Lower leg skin (tissue), 3 donors: ENCODE data around the gene C17orf67.

Experiments used
- CTCF ChIP-seq, 3 donors: fragments of 450-650 bp; IDR thresholded peaks; one replicate each; pipeline ENCODE4 v1.5.1; 2016; ENCODE audit warnings: antibody characterized with exemption in 3 of 3, mild to moderate bottlenecking in 3 of 3, moderate library complexity in 2 of 3
- POLR2A ChIP-seq, 2 donors: fragments of 450-650 bp; IDR thresholded peaks; one replicate each; pipeline ENCODE4 v1.6.1; 2016 to 2017; ENCODE audit warnings: antibody characterized with exemption in 2 of 2, mild to moderate bottlenecking in 1 of 2, moderate library complexity in 1 of 2

- TF ChIP-seq CTCF (IDR thresholded peaks at IDR 0.05) (no peak), POLR2A (IDR thresholded peaks at IDR 0.05) (no peak)
Observed at GRCh38 chr17:56849131-56849530, 15.4 kb upstream of the C17orf67 start.
